Activated CD8-positive, alpha-beta T cell treated with anti-CD3 and anti-CD28 coated beads for 36 hours (primary cell): ENCODE results near the gene POLK. TPM values are rescaled to one million over a fixed set of nuclear protein-coding genes. Genes with fewer than 3 reads are reported as not detected.
A peak's percentile ranks its signal among the peaks of the same experiment; 100 is the strongest.

ENCODE experiments used
- ATAC-seq: fragments of 200-7000 bp; cut with Tn5 transposase; one replicate; pipeline ENCODE4 v1.10.0; 2021; ENCODE audit warnings: mild to moderate bottlenecking, moderate library complexity
- CTCF ChIA-PET: fragments of 350-600 bp; sonication (Branson Sonifier 250); formaldehyde crosslinking; loops from one replicate; lab custom pipeline; 2021; ENCODE audit warnings: antibody characterized with exemption; lab: Charles Lee
- POLR2A ChIA-PET: fragments of 350-600 bp; sonication (Branson Sonifier 250); formaldehyde crosslinking; loops from one replicate; lab custom pipeline; 2021; ENCODE audit warnings: antibody characterized with exemption; lab: Charles Lee
- DNase-seq: peaks from one replicate; pipeline ENCODE4 v3.0.0-alpha.2; 2020
- H3K27ac Mint-ChIP-seq: one replicate; pipeline ENCODE4 v1.8.0; 2021; ENCODE audit warnings: mild to moderate bottlenecking, mixed read lengths
- H3K27me3 Mint-ChIP-seq: one replicate; pipeline ENCODE4 v1.8.0; 2021; ENCODE audit warnings: mixed read lengths
- H3K36me3 Mint-ChIP-seq: one replicate; pipeline ENCODE4 v1.8.0; 2021; ENCODE audit warnings: low read depth, mixed read lengths
- H3K4me1 Mint-ChIP-seq: one replicate; pipeline ENCODE4 v1.8.0; 2021; ENCODE audit warnings: low read depth, mixed read lengths
- H3K4me3 Mint-ChIP-seq: one replicate; pipeline ENCODE4 v1.8.0; 2021; ENCODE audit warnings: mild to moderate bottlenecking, moderate library complexity, mixed read lengths
- H3K9me3 Mint-ChIP-seq: one replicate; pipeline ENCODE4 v1.8.0; 2021; ENCODE audit warnings: mixed read lengths
- CTCF ChIP-seq: fragments of 200-600 bp; IDR thresholded peaks from one replicate; pipeline ENCODE4 v1.8.0; 2022; ENCODE audit warnings: antibody characterized with exemption, mild to moderate bottlenecking
- intact Hi-C: fragments of 100-400 bp; cut with micrococcal nuclease; formaldehyde crosslinking; loops from one replicate; pipeline ENCODE4 v1.10.0; 2022
- total RNA-seq, 2 experiments: library from RNA; stranded (reverse); gene quantifications; one replicate each; pipeline ENCODE4 v1.2.3, GENCODE V29; 2021

The POLK gene
- total RNA-seq, 2 experiments from 2014 or later = 29.5 to 30.6 TPM

- no peak for TF ChIP-seq CTCF
- Mint-ChIP-seq H3K27me3 (no peaks in the 10 kb centered on the region), H3K36me3 (peaks cover 18% of the 10 kb centered on the region), H3K4me1 (peaks cover 46% of the 10 kb centered on the region), H3K9me3 (peaks cover 3% of the 10 kb centered on the region), H3K4me3 (peak overlapping the region; percentile 99), H3K27ac (peak overlapping the region; percentile 73)
- CTCF ChIA-PET = interaction anchor here (1.2 kb wide), 1 partner anchor 58 kb away, joined by 3 read pairs; no protein-coding TSS in a partner anchor
- ATAC-seq (no peak), DNase-seq (no peak)
- intact Hi-C loops = loop anchor here (5.0 to 10.0 kb wide), 4 partner anchors 57 to 1035 kb away; partner anchors contain the start of gene HMGCR
- POLR2A ChIA-PET = interaction anchor here (0.6 kb wide), 2 partner anchors 66 to 455 kb away, joined by 3 read pairs; no protein-coding TSS in a partner anchor
Measured at GRCh38 chr5:75509956-75510355, 1.7 kb upstream of the POLK start.

GRCh38 chr5:75510417-75510835, 1.3 kb upstream of the POLK start:
- POLR2A ChIA-PET = interaction anchor here (0.6 to 1.1 kb wide), 3 partner anchors 65 to 456 kb away, joined by 3 read pairs; partner anchors contain the start of gene HMGCR
- peaks cover 3% of the 10 kb centered on the region for H3K9me3 Mint-ChIP-seq
- intact Hi-C loops = loop anchor here (5.0 to 10.0 kb wide), 4 partner anchors 57 to 1034 kb away; partner anchors contain the start of gene HMGCR
- peak overlapping the region; percentile 99 for H3K4me3 Mint-ChIP-seq
- ATAC-seq (no peak), DNase-seq (no peak)
- H3K4me1 Mint-ChIP-seq = peaks cover 46% of the 10 kb centered on the region
- TF ChIP-seq CTCF = no peak
- no peaks in the 10 kb centered on the region for H3K27me3 Mint-ChIP-seq
- peaks cover 19% of the 10 kb centered on the region for H3K36me3 Mint-ChIP-seq
- peak overlapping the region; percentile 96 for H3K27ac Mint-ChIP-seq
- CTCF ChIA-PET = interaction anchor here (0.6 to 1.2 kb wide), 2 partner anchors 57 to 159 kb away, joined by 3 to 4 read pairs; no protein-coding TSS in a partner anchor

DNA sequence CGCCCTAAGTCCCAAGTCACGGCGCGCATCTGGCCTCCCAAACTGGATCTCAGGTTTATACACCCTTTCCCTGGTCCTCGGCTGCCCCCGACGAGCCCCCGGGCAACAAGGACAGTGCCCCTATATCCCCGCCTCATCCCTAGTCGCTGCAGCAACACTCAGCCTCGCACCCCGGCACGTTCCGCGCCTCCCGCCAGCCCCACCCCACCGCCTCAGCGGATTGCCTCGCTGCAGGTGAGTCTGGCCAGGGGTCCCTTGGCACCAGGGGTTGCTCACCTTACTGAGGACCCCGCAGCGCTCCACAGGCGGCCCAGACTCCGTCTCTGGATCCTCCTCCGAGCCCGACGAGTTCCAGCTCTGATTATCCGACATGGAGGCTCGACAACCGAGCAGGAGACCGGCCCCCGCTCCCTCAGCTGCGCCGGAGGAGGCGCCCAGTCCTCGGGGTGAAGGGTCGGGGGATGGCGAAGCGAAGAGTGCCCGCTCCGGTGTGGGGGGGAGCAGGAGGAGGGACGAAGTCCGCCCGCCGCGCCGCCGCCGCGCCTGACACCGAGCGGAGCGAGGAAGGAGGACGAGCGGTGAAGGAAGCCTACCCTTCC, 756 bp upstream of the POLK start:
- intact Hi-C loops = loop anchor here (5.0 to 10.0 kb wide), 4 partner anchors 56 to 1034 kb away; partner anchors contain the start of gene HMGCR
- POLR2A ChIA-PET = interaction anchor here (1.0 to 1.1 kb wide), 2 partner anchors 9 to 174 kb away, joined by 3 read pairs; partner anchors contain the start of gene HMGCR
- ATAC-seq = peak; percentile 29
- Mint-ChIP-seq H3K4me1 (peaks cover 46% of the 10 kb centered on the region), H3K4me3 (peak overlapping the region; percentile 99), H3K27me3 (no peaks in the 10 kb centered on the region), H3K27ac (peak overlapping the region; percentile 96), H3K9me3 (peaks cover 3% of the 10 kb centered on the region), H3K36me3 (peaks cover 21% of the 10 kb centered on the region)
- DNase-seq = peak; percentile 37
- CTCF ChIA-PET = interaction anchor here (0.6 to 1.2 kb wide), 3 partner anchors 9 to 159 kb away, joined by 3 to 5 read pairs (median 4); no protein-coding TSS in a partner anchor
- no peak for TF ChIP-seq CTCF

DNA sequence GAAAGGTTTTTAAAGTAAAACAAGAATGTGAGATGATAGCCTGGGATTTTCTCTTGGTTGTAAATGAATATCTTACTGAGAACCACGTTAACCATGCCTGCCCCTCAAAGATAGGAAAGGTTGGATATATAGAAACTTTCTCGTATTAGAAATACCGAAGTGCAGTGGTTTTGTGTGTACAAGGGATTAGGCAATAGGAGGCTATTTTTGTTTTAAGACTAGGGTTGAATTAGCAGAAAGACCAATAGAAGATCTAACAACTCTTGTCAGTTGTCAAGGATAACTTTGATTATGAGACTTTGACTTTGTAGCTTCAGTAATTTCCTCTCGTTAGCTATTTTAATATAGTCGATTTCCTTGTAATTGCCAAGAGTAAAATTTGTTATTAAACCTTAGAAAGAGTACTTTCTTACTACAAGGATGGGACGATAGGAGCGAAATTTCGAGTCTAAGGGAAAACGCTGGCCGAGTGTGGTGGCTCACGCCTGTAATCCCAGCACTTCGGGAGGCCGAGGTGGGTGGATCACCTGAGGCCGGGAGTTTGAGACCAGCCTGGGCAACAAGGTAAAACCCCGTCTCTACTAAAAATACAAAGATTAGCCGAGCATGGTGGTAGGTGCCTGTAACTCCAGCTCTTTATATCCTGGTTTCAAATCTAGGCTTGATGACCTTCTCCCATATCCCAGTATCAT, 838 bp downstream of the POLK start:
- DNase-seq (no peak), ATAC-seq (no peak)
- ChIA-PET CTCF (interaction anchor here (0.9 to 1.2 kb wide), 2 partner anchors 8 to 31 kb away, joined by 3 to 5 read pairs; no protein-coding TSS in a partner anchor), POLR2A (interaction anchor here (0.6 to 1.0 kb wide), 5 partner anchors 13 to 56 kb away, joined by 3 to 4 read pairs (median 3); no protein-coding TSS in a partner anchor)
- intact Hi-C loops = loop anchor here (5.0 to 10.0 kb wide), 4 partner anchors 55 to 1032 kb away; partner anchors contain the start of gene HMGCR
- H3K27ac Mint-ChIP-seq = peak overlapping the region; percentile 96
- H3K4me3 Mint-ChIP-seq = peak overlapping the region; percentile 99
- H3K27me3 Mint-ChIP-seq = no peaks in the 10 kb centered on the region
- peaks cover 1% of the 10 kb centered on the region for H3K9me3 Mint-ChIP-seq
- H3K36me3 Mint-ChIP-seq = peaks cover 19% of the 10 kb centered on the region
- TF ChIP-seq CTCF = no peak
- H3K4me1 Mint-ChIP-seq = peaks cover 43% of the 10 kb centered on the region
